ENCODE measurements around the gene RIMOC1. TPM values are rescaled to one million over a fixed set of nuclear protein-coding genes. Genes with fewer than 3 reads are reported as not detected.

RIMOC1 gene
- total and polyA plus RNA-seq, 2 of the 8 experiments (the other 6 are each of a cell fraction or from before 2014, with no cell fraction given), result 20.6 to 35.1 TPM

DNA sequence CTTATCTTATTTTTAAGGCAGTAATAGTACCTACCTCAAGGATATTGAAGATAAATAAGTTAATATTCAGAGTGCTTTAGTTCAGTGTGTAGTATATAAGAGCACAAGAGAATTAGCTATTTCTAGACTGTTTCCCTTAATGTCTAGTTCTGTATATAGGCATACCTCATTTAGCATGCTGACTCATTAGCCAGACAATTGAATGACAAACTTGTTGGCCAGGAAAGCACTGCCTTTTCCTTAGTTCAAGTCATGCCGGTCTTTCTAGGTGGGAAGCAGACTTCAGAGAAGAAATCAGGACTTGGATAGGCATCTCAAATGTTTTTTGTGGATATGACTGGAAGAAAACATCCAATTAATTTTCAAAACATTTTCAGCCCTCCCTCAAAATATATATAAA, 17.7 kb downstream of the RIMOC1 start:
- Histone ChIP-seq H3K4me1 (replicated peaks in 1 of 4; ENCODE audit: control insufficient read depth in 3 of 4, insufficient read depth in 4 of 4, low read length in 3 of 4) (peaks cover 0 to 3% (median 0%) of the 10 kb centered on the region in 4 experiments; a peak in 2 of 7 replicates), H4K91ac (replicated peaks; ENCODE audit: insufficient read length, low read length) (no peak overlapping the region), H3K27me3 (replicated peaks in 1 of 4; ENCODE audit: control insufficient read depth in 3 of 4, extremely low read depth in 1 of 4, insufficient read depth in 3 of 4, low read length in 3 of 4) (no peaks in the 10 kb centered on the region), H4K5ac (ENCODE audit: insufficient read length, low read depth, low read length) (no peak overlapping the region), H2BK20ac (ENCODE audit: low read length) (no peak overlapping the region), H3K79me1 (ENCODE audit: low read depth, low read length) (no peaks in the 10 kb centered on the region), H3K36me3 (ENCODE audit: control insufficient read depth in 2 of 4, insufficient read depth in 4 of 4, low read length in 3 of 4) (peaks cover 2 to 25% (median 16%) of the 10 kb centered on the region in 4 experiments; a peak in 7 of 8 replicates), H2BK5ac (ENCODE audit: low read depth, low read length) (no peak overlapping the region), H3K27ac (ENCODE audit: low read depth, low read length) (no peak overlapping the region), H4K8ac (ENCODE audit: extremely low read depth, insufficient read depth, low read length) (no peak overlapping the region), H3K4me2 (ENCODE audit: insufficient read depth in 1 of 2, low read depth in 2 of 2, low read length in 2 of 2) (no peak overlapping the region), H3K4me3 (ENCODE audit: extremely low read depth in 1 of 4, insufficient read depth in 2 of 4, low read depth in 3 of 4, low read length in 4 of 4) (no peak overlapping the region), H3K14ac (ENCODE audit: insufficient read length) (no peak overlapping the region), H3K4ac (replicated peaks; ENCODE audit: insufficient read length, low read depth, low read length) (no peak overlapping the region), H2AFZ (ENCODE audit: low read length) (no peak overlapping the region), H3K18ac (ENCODE audit: extremely low read depth, low read length) (no peak overlapping the region), H3K23me2 (ENCODE audit: low read depth, low read length) (peaks cover 3% of the 10 kb centered on the region; the same call in 1 of the 2 replicates), H2BK12ac (ENCODE audit: low read depth, low read length) (no peak overlapping the region), H3K79me2 (ENCODE audit: control insufficient read depth in 1 of 2, insufficient read depth in 2 of 2, low read length in 2 of 2) (no peaks in the 10 kb centered on the region), H2AK5ac (ENCODE audit: low read depth, low read length) (no peak overlapping the region), H4K20me1 (replicated peaks in 1 of 2; ENCODE audit: control insufficient read depth in 1 of 2, insufficient read depth in 2 of 2, low read length in 2 of 2) (no peaks in the 10 kb centered on the region), H3K56ac (replicated peaks; ENCODE audit: insufficient read length, low read depth, low read length) (no peak overlapping the region), H3K9ac (replicated peaks in 1 of 4; ENCODE audit: extremely low read depth in 1 of 4, low read depth in 3 of 4, low read length in 3 of 4) (no peak overlapping the region), H3K9me3 (ENCODE audit: insufficient read depth in 2 of 2, low read depth in 1 of 2, low read length in 1 of 2) (no peaks in the 10 kb centered on the region), H3K23ac (ENCODE audit: insufficient read length) (no peak overlapping the region), H2BK120ac (replicated peaks; ENCODE audit: low read depth, low read length) (no peak overlapping the region), H2BK15ac (ENCODE audit: low read length) (no peak overlapping the region)
- ChIA-PET CTCF (ENCODE audit: partially characterized antibody) (no interaction called here), POLR2A (ENCODE audit: partially characterized antibody) (no interaction called here)
- no peak for DNase-seq (ENCODE audit: low read depth in 1 of 2, low spot score in 2 of 2)
- 78% methylated on average over 1 of the region's 1 CpG; no CpG with 5 or more reads in 1 of the 2 experiments for WGBS, 2 experiments (ENCODE audit: extremely low coverage in 1 of 2, insufficient coverage in 1 of 2, insufficient read length in 1 of 2, insufficient replicate concordance in 2 of 2, low coverage in 1 of 2, low lambda C conversion rate in 2 of 2, missing lambda C conversion rate in 1 of 2)
- no peak for TF ChIP-seq YY1 (IDR thresholded peaks at IDR 0.05; ENCODE audit: low read depth, low read length)
- TF ChIP-seq FOSL1 (IDR thresholded peaks at IDR 0.05; ENCODE audit: insufficient read depth, low read depth, low read length), result no peak
- TF ChIP-seq SRF (IDR thresholded peaks at IDR 0.05; ENCODE audit: low read depth, low read length), result no peak
- TF ChIP-seq KDM5A (IDR thresholded peaks at IDR 0.05; ENCODE audit: low read length), result no peak
- no peak for FAIRE-seq

All from H1 (cell line).